Measurements from ENCODE around the gene EIF3K.

- TF ChIP-seq CTCF (IDR thresholded peaks at IDR 0.05) = no peak
- TF ChIP-seq POLR2AphosphoS5 (IDR thresholded peaks at IDR 0.05; ENCODE audit: low read depth, low read length) = no peak
- no peak for TF ChIP-seq TCF7L2 (IDR thresholded peaks at IDR 0.05; ENCODE audit: low read depth, low read length)
These were observed 25.7 kb downstream of the EIF3K start for GRCh38 chr19:38644719-38645118.
